Suppressor macrophage (primary cell): ENCODE data around the gene OBSCN.

Experiments used
- DNase-seq, 4 experiments: peaks; one replicate each; pipeline ENCODE4 v3.0.0-alpha.2; 2020 to 2022

Gene OBSCN

GRCh38 chr1:228308628-228309325 lies 100.9 kb downstream of the OBSCN start:
- DNase-seq = no peak

GRCh38 chr1:228309326-228310067 lies 101.7 kb downstream of the OBSCN start:
- DNase-seq = no peak

GRCh38 chr1:228310162-228310792 lies 102.4 kb downstream of the OBSCN start:
- no peak for DNase-seq

GRCh38 chr1:228311091-228311490 lies 103.2 kb downstream of the OBSCN start:
- no peak for DNase-seq

- DNase-seq = no peak
Observed at GRCh38 chr1:228312136-228312764, 104.4 kb downstream of the OBSCN start.

- no peak for DNase-seq
Observed at GRCh38 chr1:228313536-228314277, 105.9 kb downstream of the OBSCN start.

GRCh38 chr1:228314315-228314657 lies 106.4 kb downstream of the OBSCN start:
- no peak for DNase-seq

GRCh38 chr1:228314658-228315483 lies 107.0 kb downstream of the OBSCN start:
- no peak for DNase-seq

- DNase-seq = no peak
Observed at GRCh38 chr1:228315484-228315944, 107.7 kb downstream of the OBSCN start.

- DNase-seq = no peak
Observed at GRCh38 chr1:228315945-228316588, 108.2 kb downstream of the OBSCN start.

- DNase-seq = no peak
Observed at GRCh38 chr1:228316589-228317387, 108.9 kb downstream of the OBSCN start.

GRCh38 chr1:228317411-228317828 lies 109.6 kb downstream of the OBSCN start:
- DNase-seq = no peak

GRCh38 chr1:228317891-228318810 lies 110.3 kb downstream of the OBSCN start:
- no peak for DNase-seq

GRCh38 chr1:228318823-228319241 lies 111.0 kb downstream of the OBSCN start:
- no peak for DNase-seq

- DNase-seq = no peak
Observed at GRCh38 chr1:228319352-228320088, 111.7 kb downstream of the OBSCN start.

GRCh38 chr1:228320394-228320793 lies 112.5 kb downstream of the OBSCN start:
- DNase-seq = no peak

GRCh38 chr1:228321435-228321834 lies 113.6 kb downstream of the OBSCN start:
- DNase-seq = no peak

GRCh38 chr1:228321895-228322294 lies 114.1 kb downstream of the OBSCN start:
- DNase-seq = no peak
